Stimulated activated CD8-positive, alpha-beta memory T cell treated with anti-CD3 and anti-CD28 coated beads, Interleukin-2, amount 100 ng/mL, for 48 hours (primary cell): ENCODE measurements around the gene CELF2.
"Not testable (repeated sequence)": the region's sequence is repeated elsewhere in the genome, so short reads cannot be mapped to it uniquely, and the experiment has no call there.

Experiments used
- DNase-seq, 2 donors: peaks; one replicate each; pipeline ENCODE4 v3.0.0-alpha.2; 2020; ENCODE audit warnings: low read depth in 2 of 2

The CELF2 gene

DNA sequence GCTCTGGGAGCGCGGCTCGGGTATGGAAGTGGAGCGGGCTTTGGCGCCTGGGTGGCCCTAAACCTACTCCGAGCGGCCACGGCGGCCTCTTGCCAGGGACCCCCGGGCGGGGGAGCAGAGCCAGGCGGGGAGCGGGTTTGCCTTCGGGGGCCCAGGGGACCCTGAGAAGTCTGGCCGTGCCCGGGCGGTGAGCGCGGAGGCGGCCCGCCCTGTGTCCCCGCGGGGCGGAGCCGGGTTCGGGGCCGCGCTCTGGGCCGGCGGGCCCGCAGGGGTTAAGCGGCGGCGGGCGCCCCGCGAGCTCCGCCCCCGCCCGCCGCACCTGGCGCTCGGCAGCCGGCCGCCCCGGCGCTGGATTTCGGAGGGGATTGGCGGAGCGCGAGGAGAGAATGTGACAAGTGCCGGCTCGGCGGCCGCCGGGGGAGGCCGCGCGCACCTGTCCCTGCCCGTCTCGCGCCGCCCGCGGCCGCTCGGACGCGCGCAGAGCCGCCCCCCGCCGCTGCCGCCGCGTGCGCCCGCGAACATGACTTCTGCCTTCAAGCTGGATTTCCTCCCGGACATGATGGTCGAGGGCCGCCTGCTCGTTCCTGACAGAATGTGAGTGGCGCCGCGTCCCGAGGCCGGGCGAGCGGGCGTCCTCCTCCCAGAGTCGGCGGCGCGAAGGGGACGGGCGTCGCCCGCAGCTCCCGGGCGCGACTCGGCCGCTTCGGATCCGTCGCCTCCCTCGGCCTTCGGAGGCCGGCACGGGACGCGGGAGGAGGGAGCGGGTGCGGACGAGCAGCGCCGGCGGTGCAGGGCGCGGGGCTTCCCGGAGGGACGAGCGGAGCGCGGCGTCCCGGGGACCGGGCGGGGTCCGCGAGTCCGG is at the start of gene CELF2:
TSS of gene CELF2 (plus strand) at position 303 of the 862 bp plus-strand sequence. CDS start at position 521, 218 bp downstream.
- DNase-seq, result peak; percentile 33 to 35

DNA sequence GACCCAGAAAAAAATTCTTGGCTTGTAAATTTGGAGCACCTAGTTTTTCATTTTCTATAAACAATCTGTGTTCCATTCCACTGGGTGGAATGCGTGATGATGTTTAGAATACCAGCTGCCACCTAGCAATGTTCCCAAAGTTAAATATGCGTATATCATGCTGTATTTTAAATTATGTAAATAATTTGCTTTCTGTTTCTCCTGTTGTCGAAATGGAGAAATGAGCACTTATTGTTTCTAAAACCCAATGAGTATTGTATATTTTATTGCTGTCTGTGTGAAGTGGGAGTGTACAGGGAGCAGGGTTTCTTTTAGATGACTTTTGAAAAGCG is 49.4 kb upstream of the CELF2 start:
- no peak for DNase-seq

DNA sequence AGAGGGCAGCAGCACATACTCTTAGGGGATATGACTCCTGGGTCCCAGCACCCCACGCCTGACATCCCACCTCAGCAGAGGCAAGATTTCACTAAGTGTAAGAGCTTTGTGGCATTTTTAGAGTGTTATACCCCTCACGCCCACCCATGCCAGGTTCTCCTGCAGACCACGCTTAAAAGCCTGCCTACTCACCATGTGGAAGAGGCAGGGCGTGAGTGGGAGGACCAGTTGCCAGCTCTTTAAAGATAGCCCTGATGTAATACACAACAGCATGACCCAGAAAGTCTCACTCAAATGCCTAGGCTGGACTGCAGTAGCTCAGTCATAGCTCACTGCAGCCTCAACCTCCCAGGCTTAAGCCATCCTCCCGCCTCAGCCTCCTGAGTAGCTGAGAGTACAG is 44.4 kb upstream of the CELF2 start:
- no peak for DNase-seq

DNA sequence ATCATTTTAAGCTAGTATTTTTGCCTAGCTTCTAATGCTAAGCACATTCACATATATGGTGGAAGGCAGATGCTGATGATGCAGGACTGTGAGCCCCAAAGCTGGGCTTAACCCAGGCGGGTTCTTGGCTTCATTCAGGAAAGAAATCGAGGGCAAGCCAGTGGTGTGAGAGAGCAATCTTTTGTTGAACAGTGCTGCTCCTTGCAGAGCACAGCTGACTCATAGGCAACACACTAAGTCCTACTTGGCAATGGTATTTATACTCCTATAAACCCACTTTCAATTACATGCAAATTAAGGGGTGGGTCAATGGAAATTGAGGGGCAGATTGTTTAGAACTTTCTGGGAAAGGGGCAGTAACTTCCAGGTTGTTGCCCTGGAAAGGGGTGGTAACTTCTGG is 42.0 kb upstream of the CELF2 start:
- DNase-seq, result no peak

DNA sequence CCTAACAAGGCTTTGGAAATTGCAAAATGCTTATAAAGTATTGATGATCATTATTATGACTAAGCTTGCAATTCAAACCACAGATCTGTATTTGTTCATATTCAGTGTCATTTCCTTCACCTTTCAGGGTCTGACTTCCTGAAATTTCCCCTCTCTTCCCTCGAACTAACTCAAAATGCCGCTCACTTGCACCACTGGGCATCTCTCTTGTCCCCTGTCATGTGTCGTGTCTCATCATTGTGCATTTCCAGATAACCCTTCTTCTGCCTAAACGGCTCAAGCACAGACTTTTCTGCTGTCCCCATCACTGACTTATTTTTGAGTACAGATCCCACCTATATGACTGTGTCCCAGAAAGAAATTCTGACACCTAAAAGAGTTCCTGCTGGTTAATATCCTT is 41.0 kb upstream of the CELF2 start:
- no peak for DNase-seq

DNA sequence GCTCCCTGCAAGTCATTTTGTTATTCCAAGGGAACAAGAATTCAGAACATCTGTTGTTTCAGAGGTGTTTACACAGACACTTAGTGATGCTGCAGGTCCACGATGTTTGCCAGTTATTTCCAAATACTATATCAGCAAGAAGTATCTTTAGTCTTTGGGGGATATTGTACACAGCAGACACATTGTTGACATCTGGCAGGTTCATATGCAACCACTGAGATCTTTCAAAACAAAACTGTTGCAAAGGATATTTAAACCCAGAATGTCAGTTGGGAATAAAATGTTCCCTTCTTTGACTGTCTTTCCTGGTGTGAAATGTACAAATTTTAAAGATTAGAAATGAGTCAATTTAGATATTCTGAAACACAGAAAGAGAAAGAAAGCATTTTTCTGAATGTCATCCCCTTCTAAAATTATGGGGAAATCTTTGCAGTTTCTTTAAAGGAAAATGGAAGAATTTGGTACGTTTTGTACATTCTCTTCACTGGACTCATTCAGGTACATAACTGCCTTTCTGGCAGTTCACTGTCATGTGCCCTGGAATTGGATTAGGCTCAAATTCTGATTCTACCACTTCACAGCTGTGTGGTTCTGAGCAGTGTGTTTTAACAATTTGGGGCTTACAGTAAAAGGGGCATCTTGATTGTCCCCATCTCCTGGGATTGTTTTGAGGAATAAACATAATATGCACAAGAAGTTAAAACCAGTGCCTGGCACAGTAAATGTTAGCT is 40.3 kb upstream of the CELF2 start:
- no peak for DNase-seq

DNA sequence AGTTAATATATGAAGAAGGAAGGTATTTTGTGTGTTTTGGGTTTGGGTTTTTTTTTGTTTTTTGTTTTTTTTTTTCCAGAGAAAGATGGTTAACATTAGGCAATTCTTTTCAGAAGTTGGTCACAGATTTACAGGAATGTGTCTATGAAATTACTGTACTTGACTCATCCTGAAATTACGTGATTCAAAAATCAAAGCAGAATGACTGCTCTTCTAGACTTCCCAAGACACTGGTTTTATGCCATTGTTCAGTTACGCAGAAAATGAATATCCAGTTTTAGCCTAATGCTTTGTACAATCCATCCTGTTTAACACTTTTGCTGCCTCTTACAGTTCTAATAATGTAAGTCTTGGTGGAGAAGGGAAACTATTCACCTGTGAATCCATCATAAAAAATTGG is 39.7 kb upstream of the CELF2 start:
- DNase-seq, result no peak

DNA sequence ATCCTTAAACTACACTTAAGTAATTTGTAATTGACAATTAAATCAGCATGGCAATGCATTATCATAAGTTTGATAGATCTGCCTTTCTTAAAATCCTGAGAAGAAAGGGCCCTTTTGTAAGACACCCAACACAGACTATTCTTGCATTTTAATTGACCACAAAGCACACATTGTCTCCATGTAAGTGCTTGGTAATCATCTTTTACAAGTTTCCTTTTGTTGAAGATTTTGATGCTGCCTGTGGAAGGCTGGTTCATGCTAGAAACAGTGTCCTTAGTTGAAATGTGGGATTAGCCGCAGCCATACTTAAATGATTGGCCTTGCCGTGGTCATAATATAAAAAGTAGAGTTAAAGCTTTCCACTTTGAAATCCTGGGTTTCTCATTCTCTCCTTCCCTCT is 32.3 kb upstream of the CELF2 start:
- no peak for DNase-seq

DNA sequence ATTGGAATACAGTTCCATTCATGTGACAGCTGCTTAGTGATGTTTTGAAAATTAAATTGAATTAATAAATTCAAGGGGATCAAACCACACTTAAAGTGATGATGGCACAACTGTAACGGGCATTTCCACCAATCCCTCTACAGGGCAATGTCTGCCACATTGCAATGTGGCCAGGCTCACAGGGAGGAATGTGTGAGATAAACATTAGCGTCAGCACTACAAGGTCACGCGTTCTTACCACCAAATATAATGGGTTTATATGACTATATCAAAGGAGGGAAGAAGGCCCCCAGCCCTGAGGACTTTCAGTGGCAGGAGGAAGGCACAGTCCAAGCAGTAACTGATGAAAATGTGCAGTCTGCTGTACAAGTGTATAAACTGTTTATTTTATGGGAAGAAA is 31.1 kb upstream of the CELF2 start:
- no peak for DNase-seq

DNA sequence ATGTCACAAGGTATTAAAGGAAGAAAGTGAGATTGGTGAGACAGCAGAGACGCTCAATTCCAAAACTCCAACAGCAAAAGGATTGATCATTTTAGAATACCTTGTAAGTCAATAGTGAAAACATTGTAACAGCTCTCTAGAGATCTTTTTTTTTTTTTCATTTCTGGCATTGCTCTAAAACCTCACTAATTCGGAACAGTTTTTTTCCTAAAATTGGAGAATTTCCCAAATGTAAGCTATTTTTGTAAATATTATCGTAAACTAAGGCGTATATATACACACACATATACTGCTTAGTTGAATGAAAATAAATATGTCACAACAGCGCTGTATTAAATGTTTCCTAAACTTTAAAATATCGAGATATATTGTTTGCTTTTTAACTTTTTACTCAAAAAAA is 30.6 kb upstream of the CELF2 start:
- DNase-seq, result no peak

DNA sequence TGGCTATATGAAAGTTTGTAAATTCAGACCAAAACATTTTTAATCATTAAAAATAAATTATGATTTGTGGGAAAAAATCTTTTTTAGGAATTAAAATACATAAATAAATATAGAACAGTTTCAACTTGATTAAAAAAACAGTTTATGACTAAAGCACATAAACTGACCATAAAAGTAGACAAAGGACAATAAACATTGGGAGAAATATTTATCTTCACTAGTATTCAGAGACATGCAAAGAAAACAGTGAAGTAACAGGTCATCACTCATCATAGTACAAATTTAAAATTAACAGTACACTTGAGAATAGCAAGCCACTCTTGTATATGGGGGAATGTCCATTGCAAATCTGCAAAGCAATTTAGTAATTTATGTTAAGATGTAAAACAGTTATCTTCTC is 28.0 kb upstream of the CELF2 start:
- DNase-seq, result no peak

DNA sequence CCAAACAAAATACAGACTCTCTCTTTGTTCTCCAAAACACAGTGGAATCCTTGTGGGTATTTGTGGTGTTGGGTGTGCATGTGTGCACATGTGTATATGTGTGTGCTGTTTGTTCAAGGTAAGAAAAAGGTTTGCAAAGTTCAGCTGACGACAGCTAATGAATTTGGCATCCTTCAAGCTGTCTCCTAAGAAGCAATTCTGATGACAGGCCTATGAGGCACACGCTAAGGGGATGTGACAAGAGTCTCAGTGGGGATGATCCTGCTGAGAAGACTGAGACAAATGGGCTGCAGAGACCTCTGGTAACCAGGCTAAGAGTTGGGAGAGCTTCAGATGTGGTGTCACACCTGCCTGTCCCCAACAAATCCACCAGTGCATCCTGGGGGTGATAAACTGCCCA is 26.5 kb upstream of the CELF2 start:
- DNase-seq, result no peak

DNA sequence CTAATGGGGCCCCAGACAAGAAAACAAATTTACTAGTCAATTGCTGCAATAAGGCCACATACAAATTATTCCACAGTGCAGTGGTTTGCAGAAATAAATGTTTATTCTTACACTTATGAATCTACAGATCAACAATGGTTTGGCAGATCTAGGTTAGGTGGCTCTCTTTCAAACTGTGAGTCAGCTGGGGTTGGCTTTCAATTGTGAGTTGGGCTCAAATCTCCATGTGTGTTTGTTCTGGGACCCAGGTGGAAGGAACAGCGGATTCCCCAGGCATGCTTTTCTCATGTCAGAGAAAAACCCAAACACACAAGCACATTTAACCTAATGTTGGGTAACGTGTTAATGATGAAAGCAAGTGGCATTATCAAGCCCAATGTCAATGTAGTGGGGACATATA is 25.6 kb upstream of the CELF2 start:
- no peak for DNase-seq

DNA sequence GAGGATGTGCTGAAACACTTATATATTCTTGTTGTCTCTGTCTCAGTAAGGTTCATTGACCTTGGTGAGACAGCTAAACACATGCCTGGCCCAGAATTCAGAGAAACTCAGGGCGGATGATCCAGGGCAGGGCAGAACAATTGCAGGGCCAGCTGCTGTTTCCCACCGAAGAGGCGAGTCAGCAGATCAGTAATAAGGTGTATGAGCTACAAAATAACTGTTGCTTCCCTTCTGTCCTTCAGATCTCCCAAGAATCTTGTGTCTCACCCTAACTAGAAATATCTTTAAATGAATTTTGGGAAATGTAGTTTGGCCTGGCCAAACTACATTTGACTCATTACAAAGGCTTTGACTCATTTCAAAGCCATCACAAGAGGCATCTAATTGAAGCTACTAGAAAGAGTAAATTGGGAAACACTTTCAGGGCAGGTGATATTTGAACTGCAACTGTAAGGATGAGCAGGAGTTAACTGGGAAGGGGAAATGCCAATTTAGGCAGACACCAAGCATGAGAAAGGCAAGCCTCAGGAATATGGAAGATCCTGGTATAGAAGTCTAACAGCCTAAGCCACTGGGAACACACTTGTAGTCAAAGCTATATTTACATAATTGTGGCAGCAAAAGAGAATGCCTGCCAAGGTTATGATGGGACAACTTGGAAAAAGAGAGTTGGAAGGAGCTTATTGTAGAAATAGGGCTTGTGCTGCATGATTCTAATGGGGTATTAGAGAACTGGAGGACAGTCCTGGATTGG is 24.5 kb upstream of the CELF2 start:
- no peak for DNase-seq

DNA sequence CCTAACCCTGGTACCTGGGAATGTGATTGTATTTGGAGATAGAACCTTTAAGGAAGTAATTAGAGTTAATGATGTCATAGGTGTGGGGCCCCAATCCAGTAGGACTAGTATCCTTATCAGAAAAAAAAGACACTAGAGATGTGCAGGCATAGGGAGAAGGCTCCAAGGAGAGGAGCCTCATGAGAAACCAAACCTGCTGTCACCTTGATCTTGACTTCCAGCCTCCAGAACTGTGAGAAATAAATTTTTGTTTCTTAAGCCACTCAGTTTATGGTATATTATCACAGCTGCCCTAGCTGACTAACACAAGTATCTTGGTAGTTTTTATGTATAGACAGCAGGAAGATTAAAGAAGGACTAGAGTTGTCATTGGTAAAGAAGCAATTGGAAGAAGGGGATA is 23.9 kb upstream of the CELF2 start:
- DNase-seq, result no peak

DNA sequence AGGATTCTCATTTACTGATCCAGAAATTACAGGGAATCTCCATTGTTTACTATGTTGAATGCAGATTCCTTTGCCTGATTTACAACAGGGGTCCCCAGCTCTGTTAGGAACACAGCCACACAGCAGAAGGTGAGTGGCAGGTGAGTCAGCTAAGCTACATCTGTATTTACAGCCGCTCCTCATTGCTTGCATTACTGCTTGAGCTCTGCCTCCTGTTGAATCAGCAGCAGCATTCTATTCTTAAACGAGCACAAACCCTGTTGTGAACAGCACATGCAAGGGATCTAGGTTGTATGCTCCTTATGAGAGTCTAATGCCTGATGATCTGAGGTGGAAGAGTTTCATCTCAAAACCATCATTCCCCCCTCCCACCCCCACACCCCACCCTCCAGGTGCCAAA is 23.3 kb upstream of the CELF2 start:
- DNase-seq, result no peak

DNA sequence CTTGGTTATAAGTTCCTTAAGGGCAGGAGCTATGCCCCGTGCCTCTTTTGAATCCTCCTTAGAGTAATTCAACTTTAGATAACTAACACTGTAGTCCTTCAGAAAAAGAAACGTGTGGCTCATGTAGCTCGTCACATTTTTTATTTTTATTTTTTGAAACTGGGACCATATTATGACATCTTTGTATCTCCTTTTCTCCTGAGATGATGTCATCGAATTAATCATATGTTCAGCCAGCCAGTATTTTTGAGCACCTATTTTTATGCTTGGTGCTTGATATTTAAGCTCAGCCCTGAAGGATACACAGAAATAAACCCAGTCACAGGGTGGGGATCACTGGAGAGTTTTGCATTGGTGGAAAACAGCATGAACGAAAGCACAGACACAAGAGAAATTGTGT is 22.6 kb upstream of the CELF2 start:
- DNase-seq, result no peak

DNA sequence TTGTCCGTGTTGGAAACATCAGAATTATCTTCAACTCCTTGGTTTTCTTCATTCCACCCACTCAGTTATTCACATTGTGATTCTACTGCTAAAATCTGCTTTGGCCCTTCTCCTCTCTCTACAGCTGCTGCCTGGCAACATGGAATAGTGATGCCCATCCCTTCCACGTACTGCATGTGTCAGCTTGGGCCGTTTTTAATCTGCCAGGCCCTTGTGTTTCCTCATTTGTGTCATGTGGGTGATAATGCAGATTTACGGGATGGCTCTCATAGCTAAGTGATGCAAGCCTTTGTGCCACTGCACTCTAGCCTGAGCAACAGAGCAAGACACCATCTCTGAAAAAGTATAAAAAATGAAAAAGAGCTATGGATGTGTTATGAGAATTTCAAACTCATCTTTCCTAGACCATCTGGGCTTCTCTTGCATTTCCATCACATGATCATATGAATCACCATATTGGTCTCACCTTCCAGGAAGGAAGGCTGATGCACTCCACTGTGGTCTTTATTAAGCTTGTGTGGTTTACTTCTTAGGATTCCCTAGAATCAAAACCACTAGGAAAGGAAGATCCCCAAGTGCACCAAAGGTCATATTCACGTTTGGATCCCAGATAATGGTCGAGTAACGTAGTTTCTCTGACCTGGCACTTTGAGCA is 20.6 kb upstream of the CELF2 start:
- no peak for DNase-seq

DNA sequence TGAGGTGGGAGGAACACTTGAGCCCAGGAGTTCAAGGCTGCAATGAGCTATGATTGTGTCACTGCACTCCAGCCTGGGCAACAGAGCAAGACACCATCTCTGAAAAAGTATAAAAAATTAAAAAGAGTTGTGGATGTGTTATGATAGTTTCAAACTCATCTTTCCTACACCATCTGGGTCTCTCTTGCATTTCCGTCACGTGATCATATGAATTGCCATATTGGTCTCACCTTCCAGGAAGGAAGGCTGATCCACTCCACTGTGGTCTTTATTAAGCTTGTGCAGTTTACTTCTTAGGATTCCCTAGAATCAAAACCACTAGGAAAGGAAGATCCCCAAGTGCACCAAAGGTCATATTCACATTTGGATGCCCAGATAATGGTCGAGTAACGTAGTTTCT is 18.2 kb upstream of the CELF2 start:
- DNase-seq, result not testable (repeated sequence)

DNA sequence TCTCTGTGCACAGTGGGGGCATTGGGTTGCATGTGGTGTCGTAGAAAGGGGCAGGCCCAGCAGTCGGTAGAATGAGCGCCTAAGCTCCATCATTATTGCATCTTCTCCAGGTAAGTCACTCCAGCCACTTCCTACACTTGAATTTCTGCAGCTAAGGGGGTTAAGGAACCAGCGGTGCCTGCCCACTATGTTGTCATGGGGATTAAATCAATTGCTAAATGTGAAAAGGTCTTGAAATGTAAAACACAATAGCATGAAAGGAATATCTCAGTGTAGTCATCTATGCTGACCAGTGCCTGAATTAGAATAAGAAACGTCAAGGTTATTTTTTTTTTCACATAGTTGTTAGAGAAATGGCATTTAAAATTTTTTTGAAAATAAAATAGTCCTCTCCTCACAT is 15.2 kb upstream of the CELF2 start:
- DNase-seq, result no peak

DNA sequence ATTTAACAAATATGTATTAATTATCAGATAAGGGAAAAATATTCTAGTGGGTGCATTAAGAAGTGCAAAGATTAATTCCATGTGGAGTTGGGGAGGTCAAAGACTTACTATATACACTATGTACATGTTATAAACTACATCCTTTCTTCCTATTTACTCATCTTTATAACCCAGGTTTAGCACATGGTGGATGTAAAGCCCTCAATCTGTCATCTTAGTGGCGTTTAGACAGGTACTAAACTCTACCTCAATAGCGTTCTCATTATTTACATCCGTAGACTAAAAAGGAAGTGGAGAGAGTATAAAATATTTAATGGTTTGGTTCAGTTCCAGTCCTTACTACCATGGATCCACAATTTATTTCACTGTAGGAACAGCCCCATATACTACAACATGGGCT is 14.8 kb upstream of the CELF2 start:
- DNase-seq, result no peak

DNA sequence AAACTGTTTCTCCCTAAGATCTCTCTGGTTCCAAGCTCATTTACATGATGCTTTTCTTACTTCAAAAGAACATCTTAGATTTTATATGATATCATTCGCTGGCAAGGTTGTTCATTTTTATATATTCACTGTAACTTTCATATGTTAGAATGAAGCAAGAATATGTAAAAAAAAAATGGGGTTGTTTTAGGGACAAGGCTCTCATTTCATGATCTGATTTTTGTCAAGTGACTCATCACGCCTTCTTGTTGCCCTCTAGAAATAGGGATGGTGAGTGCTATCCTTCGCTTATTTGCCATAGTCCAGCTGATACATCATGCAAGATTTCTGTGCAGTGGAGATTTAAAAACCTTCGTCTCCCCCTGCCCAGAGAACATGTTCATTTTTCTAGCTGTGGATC is 14.0 kb upstream of the CELF2 start:
- DNase-seq, result no peak
